Muscle of leg (tissue), 11 donors: ENCODE results near the gene AOC2. TPM values are rescaled to one million over a fixed set of nuclear protein-coding genes. Genes with fewer than 3 reads are reported as not detected.
"Not testable (repeated sequence)": the region's sequence is repeated elsewhere in the genome, so short reads cannot be mapped to it uniquely, and the experiment has no call there.

Experiments
- DNase-seq: peaks from one replicate; pipeline ENCODE4 v3.0.0; 2013
- H3K27ac ChIP-seq: one replicate; pipeline ENCODE4 v1.5.1; 2013; ENCODE audit warnings: mild to moderate bottlenecking, low read length, control low read depth
- H3K27me3 ChIP-seq: one replicate; pipeline ENCODE4 v1.6.1; 2013; ENCODE audit warnings: low read length; ENCODE audit not compliant: control insufficient read depth, insufficient read depth
- H3K36me3 ChIP-seq: one replicate; pipeline ENCODE4 v1.6.1; 2013; ENCODE audit warnings: low read length; ENCODE audit not compliant: control insufficient read depth, insufficient read depth
- H3K4me1 ChIP-seq: one replicate; pipeline ENCODE4 v1.6.1; 2013; ENCODE audit warnings: low read length; ENCODE audit not compliant: control insufficient read depth, insufficient read depth
- H3K4me3 ChIP-seq: one replicate; pipeline ENCODE4 v1.5.1; 2013; ENCODE audit warnings: low read length, control low read depth
- H3K9me3 ChIP-seq: replicated peaks from 2 replicates; pipeline ENCODE4 v1.6.1; 2013; ENCODE audit warnings: low read depth, low read length; ENCODE audit not compliant: control insufficient read depth
- WGBS: methylation state at CpG from one replicate; pipeline ENCODE4 v1.1.5; 2013; ENCODE audit warnings: missing lambda C conversion rate; ENCODE audit not compliant: insufficient coverage; 5-methylcytosine and 5-hydroxymethylcytosine counted together
- polyA plus RNA-seq, 8 donors: library from polyadenylated mRNA; unstranded; fragments of 120-200 nt; gene quantifications; one replicate each; pipeline versions ENCODE4 v1.2.1 to v1.2.3, GENCODE V29; 2013; ENCODE audit warnings: inconsistent platforms in 1 of 8, low replicate concordance in 1 of 8; ENCODE audit not compliant: insufficient read length in 8 of 8, insufficient read depth in 1 of 8
- total RNA-seq: library from RNA; stranded (reverse); fragments of 120-200 nt; gene quantifications from one replicate; pipeline ENCODE4 v1.2.4, GENCODE V29; 2013

AOC2 gene
- total and polyA plus RNA-seq, 9 donors, result 0.41 to 1.2 (median 0.83) TPM

DNA sequence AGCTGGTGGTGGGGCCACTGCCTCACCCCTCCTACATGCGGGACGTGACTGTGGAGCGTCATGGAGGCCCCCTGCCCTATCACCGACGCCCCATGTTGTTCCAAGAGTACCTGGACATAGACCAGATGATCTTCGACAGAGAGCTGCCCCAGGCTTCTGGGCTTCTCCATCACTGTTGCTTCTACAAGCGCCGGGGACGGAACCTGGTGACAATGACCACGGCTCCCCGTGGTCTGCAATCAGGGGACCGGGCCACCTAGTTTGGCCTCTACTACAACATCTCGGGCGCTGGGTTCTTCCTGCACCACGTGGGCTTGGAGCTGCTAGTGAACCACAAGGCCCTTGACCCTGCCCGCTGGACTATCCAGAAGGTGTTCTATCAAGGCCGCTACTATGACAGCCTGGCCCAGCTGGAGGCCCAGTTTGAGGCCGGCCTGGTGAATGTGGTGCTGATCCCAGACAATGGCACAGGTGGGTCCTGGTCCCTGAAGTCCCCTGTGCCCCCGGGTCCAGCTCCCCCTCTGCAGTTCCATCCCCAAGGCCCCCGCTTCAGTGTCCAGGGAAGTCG lies 23.4 kb downstream of the AOC2 start:
- peaks cover 13% of the 10 kb centered on the region for H3K4me1 ChIP-seq
- not testable (repeated sequence) for H3K9me3 ChIP-seq, H3K27me3 ChIP-seq, H3K36me3 ChIP-seq, H3K27ac ChIP-seq, DNase-seq, H3K4me3 ChIP-seq
- 80% methylated on average over 9 of the region's 21 CpGs for WGBS

DNA sequence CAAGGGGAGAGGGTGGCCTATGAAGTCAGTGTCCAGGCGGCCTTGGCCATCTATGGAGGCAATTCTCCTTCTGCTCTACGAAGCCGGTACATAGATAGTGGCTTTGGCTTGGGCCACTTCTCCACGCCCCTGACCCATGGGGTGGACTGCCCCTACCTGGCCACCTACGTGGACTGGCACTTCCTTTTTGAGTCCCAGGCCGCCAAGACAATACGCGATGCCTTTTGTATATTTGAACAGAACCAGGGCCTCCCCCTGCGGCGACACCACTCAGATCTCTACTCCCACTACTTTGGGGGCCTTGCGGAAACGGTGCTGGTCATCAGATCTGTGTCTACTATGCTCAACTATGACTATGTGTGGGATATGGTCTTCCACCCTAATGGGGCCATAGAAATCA lies 24.0 kb downstream of the AOC2 start:
- Histone ChIP-seq H3K9me3 (peaks cover 9% of the 10 kb centered on the region), H3K4me1 (peaks cover 13% of the 10 kb centered on the region), H3K27ac (no peak overlapping the region), H3K4me3 (no peak overlapping the region), H3K27me3 (no peaks in the 10 kb centered on the region), H3K36me3 (no peaks in the 10 kb centered on the region)
- whole genome bisulfite sequencing, result 97% methylated on average over 5 of the region's 12 CpGs
- DNase-seq, result no peak

DNA sequence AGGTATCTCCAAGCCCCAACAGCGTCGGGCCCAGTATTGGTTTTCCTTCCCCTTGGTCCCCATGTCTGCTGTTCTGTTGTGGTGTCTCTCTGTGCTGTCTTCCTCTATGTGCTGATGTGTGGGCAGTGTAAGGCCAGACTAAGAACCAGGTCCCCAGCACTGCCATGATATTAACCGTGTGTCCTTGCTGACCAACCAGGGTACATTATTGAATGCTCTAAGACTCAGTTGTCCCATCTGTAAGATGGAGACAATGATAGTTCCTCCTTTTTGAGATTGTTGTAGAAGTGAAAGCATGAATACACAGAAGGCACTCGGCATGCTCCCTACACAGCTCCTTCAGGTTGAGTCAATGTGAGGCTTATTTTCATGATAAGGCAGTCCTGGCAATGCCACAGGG lies 27.3 kb downstream of the AOC2 start:
- no peaks in the 10 kb centered on the region for H3K36me3 ChIP-seq
- no peaks in the 10 kb centered on the region for H3K4me1 ChIP-seq
- no peak for DNase-seq
- no peaks in the 10 kb centered on the region for H3K27me3 ChIP-seq
- H3K9me3 ChIP-seq, result peaks cover 9% of the 10 kb centered on the region
- whole genome bisulfite sequencing, result 100% methylated on average over 2 of the region's 4 CpGs
- no peak overlapping the region for H3K27ac ChIP-seq
- no peak overlapping the region for H3K4me3 ChIP-seq

DNA sequence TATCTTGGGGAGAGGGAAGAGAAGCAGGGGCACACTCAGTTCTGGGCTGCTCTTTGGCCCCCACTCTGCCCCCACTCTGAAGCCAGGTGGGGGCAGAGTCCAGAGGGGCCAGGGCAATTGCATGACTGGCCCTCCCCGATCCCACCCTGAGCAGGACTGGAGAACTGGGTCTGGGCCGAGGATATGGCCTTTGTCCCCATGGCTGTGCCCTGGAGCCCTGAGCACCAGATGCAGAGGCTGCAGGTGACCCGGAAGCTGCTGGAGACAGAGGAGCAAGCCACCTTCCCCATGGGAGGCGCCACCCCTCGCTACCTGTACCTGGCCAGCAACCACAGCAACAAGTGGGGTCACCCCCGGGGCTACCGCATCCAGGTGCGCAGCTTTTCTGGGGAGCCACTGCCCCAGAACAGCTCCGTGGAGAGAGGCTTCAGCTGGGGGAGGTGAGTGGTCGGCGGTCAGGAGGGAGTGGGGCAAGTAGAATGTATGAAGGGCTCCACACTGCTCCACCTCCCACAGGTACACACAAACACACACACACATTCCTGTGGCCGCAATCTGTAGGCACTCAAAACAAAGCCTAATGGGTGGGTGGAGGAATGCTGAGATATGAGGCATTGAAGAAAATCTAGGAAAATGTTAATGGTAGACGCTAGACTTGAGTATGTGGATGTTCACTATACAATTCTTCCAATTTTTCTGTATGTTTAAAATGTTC lies 28.0 kb downstream of the AOC2 start:
- H3K9me3 ChIP-seq, result peaks cover 9% of the 10 kb centered on the region
- no peaks in the 10 kb centered on the region for H3K4me1 ChIP-seq
- 89% methylated on average over 3 of the region's 13 CpGs for WGBS
- H3K4me3 ChIP-seq, result no peak overlapping the region
- no peak overlapping the region for H3K27ac ChIP-seq
- H3K36me3 ChIP-seq, result no peaks in the 10 kb centered on the region
- H3K27me3 ChIP-seq, result no peaks in the 10 kb centered on the region
- DNase-seq, result no peak

DNA sequence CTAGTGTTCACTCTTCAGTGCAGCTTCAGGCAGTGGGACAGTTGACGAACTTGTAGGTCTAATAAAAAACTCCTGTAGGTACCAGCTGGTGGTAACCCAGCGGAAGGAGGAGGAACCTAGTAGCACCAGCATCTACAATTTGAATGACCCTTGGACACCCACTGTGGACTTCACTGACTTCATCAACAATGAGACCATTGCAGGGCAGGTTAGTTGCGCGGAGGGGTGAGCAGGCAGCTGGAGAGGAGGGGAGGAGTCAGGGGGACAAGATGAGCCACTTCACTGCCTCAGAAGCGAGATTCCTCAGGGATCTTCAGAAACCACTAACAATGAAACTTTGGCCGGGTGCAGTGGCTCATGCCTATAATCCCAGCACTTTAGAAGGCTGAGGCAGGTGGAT lies 28.9 kb downstream of the AOC2 start:
- no peaks in the 10 kb centered on the region for H3K36me3 ChIP-seq
- 83% methylated on average over 2 of the region's 6 CpGs for WGBS
- no peak for DNase-seq
- H3K4me3 ChIP-seq, result no peak overlapping the region
- H3K4me1 ChIP-seq, result no peaks in the 10 kb centered on the region
- peaks cover 8% of the 10 kb centered on the region for H3K27me3 ChIP-seq
- peaks cover 9% of the 10 kb centered on the region for H3K9me3 ChIP-seq
- H3K27ac ChIP-seq, result no peak overlapping the region

- not testable (repeated sequence) for H3K36me3 ChIP-seq, H3K4me1 ChIP-seq, DNase-seq, H3K9me3 ChIP-seq, H3K27ac ChIP-seq, H3K4me3 ChIP-seq
- H3K27me3 ChIP-seq, result peaks cover 12% of the 10 kb centered on the region
- 66% methylated on average over 2 of the region's 12 CpGs for WGBS
These were observed 29.7 kb downstream of the AOC2 start for GRCh38 chr17:42873932-42874695.

DNA sequence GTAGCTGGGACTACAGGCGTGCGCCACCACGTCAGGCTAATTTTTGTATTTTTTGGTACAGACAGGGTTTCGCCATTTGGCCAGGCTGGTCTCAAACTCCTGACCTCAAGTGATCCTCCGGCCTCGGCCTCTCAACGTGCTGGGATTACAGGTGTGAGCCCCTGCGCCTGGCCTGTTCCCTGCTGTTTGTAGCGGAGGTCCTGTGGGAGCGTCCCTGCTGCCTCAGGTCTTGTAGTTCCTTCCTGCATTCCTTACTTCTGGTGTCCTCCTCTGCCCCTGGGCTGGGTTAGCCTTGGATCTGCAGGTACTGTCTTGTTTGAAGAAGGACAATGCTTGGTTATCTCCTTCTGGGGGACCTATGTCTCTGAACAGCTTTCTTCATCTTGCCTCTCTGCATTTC lies 32.7 kb downstream of the AOC2 start:
- WGBS, result 94% methylated on average over 6 of the region's 10 CpGs
- H3K4me3 ChIP-seq, result no peak overlapping the region
- DNase-seq, result no peak
- H3K9me3 ChIP-seq, result no peaks in the 10 kb centered on the region
- H3K4me1 ChIP-seq, result peaks cover 4% of the 10 kb centered on the region
- no peak overlapping the region for H3K27ac ChIP-seq
- H3K36me3 ChIP-seq, result no peaks in the 10 kb centered on the region
- peaks cover 16% of the 10 kb centered on the region for H3K27me3 ChIP-seq

DNA sequence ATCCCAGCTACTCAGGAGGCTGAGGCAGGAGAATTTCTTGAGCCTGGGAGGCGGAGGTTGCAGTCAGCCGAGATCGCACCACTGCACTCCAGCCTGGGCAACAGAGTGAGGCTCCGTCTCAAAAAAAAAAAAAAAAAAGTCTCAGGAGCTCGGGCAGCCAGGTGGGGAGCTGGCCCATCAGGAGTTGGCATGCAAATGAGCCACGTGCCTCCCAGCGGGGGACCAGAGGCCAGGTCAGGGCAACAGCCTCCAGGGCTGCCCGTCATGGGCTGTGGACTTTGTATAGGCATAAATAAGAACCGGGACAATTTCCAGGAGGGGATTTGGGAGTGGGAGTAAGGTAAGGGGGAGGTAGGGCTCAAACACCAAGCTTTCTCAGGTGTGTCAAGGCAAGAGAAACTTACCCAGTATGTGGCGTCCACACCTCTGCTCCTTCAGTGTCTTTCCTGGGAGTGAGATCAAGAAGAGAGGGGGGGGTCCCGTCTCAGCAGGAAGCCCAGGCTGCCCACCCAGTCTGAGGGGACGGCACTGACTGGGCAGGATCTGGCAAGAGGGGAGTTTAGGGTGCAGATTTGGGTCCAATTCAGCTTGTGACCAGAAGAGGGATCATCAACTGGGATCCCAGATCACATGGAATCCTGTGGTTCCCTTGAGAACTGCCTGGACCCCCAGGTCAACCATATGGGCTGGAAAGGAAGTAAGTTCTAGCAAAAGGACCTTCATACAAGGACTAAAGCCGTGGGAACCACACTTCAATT lies 33.9 kb downstream of the AOC2 start:
- H3K4me3 ChIP-seq, result no peak overlapping the region
- 26% methylated on average over 9 of the region's 13 CpGs for WGBS
- H3K4me1 ChIP-seq, result peaks cover 4% of the 10 kb centered on the region
- H3K27me3 ChIP-seq, result peaks cover 16% of the 10 kb centered on the region
- H3K36me3 ChIP-seq, result no peaks in the 10 kb centered on the region
- H3K9me3 ChIP-seq, result no peaks in the 10 kb centered on the region
- DNase-seq, result peak; percentile 40
- no peak overlapping the region for H3K27ac ChIP-seq

DNA sequence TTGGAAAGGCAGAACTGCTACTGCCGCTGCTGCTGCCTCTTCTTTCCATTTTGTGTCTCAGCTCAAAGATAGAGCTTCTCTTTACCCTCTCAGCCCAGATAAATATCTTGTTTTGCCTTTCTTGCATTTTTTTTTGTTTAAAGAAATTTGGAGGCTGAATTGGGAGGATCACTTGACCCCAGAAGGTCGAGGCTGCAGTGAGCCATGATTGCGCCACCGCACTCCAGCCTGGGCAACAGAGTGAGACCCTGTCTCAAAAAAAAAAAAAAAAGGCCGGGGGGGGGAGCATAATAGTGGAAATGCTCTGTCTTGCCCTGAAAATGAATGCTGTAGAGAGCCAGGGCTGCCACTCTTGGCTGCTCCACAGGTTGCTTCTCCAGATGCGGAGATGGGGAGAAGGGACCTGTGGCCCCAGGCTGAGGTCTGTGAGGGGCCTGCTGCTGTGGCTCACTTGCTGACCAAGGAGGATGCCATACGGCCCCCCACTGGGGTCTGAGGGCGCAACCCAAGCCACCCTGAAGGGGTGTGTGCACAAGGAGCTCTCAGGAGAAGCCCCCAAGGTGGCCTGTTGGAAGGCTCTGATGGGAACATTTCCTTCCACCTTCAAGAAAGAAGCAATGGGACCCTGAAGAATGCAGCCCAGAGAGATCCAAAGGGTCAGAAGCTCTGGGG lies 34.7 kb downstream of the AOC2 start:
- H3K27me3 ChIP-seq, result peaks cover 16% of the 10 kb centered on the region
- H3K9me3 ChIP-seq, result no peaks in the 10 kb centered on the region
- DNase-seq, result no peak
- no peak overlapping the region for H3K4me3 ChIP-seq
- no peaks in the 10 kb centered on the region for H3K36me3 ChIP-seq
- H3K4me1 ChIP-seq, result peaks cover 4% of the 10 kb centered on the region
- WGBS, result 88% methylated on average over 5 of the region's 8 CpGs
- peak overlapping the region; percentile 37 for H3K27ac ChIP-seq
